GM12892 (cell line): ENCODE results near the gene BET1L.

Experiments used
- POLR2A ChIP-seq: IDR thresholded peaks from 2 replicates; pipeline ENCODE4 v1.6.1; 2011; ENCODE audit warnings: low read depth, low read length, control low read depth
- POLR2AphosphoS5 ChIP-seq: IDR thresholded peaks from 2 replicates; pipeline ENCODE4 v1.6.1; 2011; ENCODE audit warnings: low read depth, low read length, control low read depth
- TAF1 ChIP-seq: IDR thresholded peaks from 2 replicates; pipeline ENCODE4 v1.6.1; 2011; ENCODE audit warnings: low read depth, mild to moderate bottlenecking, control low read depth, low read length, borderline replicate concordance

GRCh38 chr11:214083-214482, 6.9 kb upstream of the BET1L start:
- TF ChIP-seq POLR2AphosphoS5 (no peak), POLR2A (no peak), TAF1 (no peak)
